Mammary epithelial cell (primary cell): ENCODE results near the gene THOC5.
"Not testable (repeated sequence)": the region's sequence is repeated elsewhere in the genome, so short reads cannot be mapped to it uniquely, and the experiment has no call there.

Experiments used
- CTCF ChIP-seq, 2 donors: IDR thresholded peaks in 1 of 2; conservative IDR thresholded peaks in 1 of 2; 2 replicates each; pipeline ENCODE4 v1.5.1; 2011 to 2012; ENCODE audit warnings: inconsistent platforms in 2 of 2, low read length in 2 of 2, mild to moderate bottlenecking in 2 of 2, control low read depth in 1 of 2, low read depth in 1 of 2; ENCODE audit not compliant: insufficient read depth in 1 of 2; ENCODE audit errors: extremely low read depth in 1 of 2
- EZH2 ChIP-seq: IDR thresholded peaks from 2 replicates; pipeline ENCODE4 v1.6.1; 2012; ENCODE audit warnings: low read length, inconsistent platforms, borderline replicate concordance

GRCh38 chr22:29566513-29566912, 13.0 kb upstream of the THOC5 start:
- TF ChIP-seq CTCF (conservative IDR thresholded peaks at IDR 0.05 in 1 of 2, IDR thresholded peaks at IDR 0.05 in 1 of 2; ENCODE audit: extremely low read depth in 1 of 2, insufficient read depth in 1 of 2, low read depth in 1 of 2, low read length in 2 of 2); EZH2: not testable (repeated sequence)
